HCT116 (cell line): ENCODE measurements around the gene GSK3A. TPM values are rescaled to one million over a fixed set of nuclear protein-coding genes. Genes with fewer than 3 reads are reported as not detected.

Experiments used
- ATAC-seq: fragments of 200-7000 bp; cut with Tn5 transposase; 2 replicates; pipeline ENCODE4 v1.9.1; 2020; ENCODE audit warnings: mild to moderate bottlenecking, moderate library complexity
- BruUV-seq: library from RNA; stranded (reverse); fragments of 400-500 nt; replicated peaks from 2 replicates; lab custom pipeline; 2021; lab: Mats Ljungman, UMichigan
- CTCF ChIA-PET: fragments of 300-600 bp; sonication (Branson Sonifier 250); formaldehyde crosslinking; loops from one replicate; lab custom pipeline; 2021; ENCODE audit warnings: antibody characterized with exemption; lab: Charles Lee
- POLR2A ChIA-PET: fragments of 300-600, 350-600 bp; sonication (Branson Sonifier 250); formaldehyde crosslinking; loops from one replicate; lab custom pipeline; 2021; ENCODE audit warnings: antibody characterized with exemption; lab: Charles Lee
- RAD21 ChIA-PET, 2 experiments: fragments of 300-600 bp; sonication (Branson Sonifier 250); formaldehyde crosslinking; loops; one replicate each; lab custom pipeline; 2023; ENCODE audit warnings: low total read pairs in 2 of 2; ENCODE audit not compliant: uncharacterized antibody in 2 of 2, unreplicated experiment in 2 of 2, low non-redundant PET in 1 of 2; lab: Charles Lee
- DNase-seq: peaks from one replicate; pipeline ENCODE4 v3.0.0-alpha.2; 2010; ENCODE audit warnings: low read depth, low spot score
- H2AFZ ChIP-seq: fragments of 200-600 bp; shearing (Covaris generic), sonication (generic); 2 replicates; pipeline ENCODE4 v1.6.1; 2017; ENCODE audit warnings: low read depth, mixed run types, mixed read lengths, antibody characterized with exemption, low read length; ENCODE audit not compliant: poor library complexity, severe bottlenecking
- H3K27ac ChIP-seq: 2 replicates; pipeline ENCODE4 v1.5.1; 2012; ENCODE audit warnings: low read depth, low read length
- H3K27me3 ChIP-seq: fragments of 200-600 bp; sonication (generic); 2 replicates; pipeline ENCODE4 v1.6.1; 2016; ENCODE audit warnings: mixed run types, low read length, mixed read lengths; ENCODE audit not compliant: insufficient read depth
- H3K36me3 ChIP-seq, 2 experiments: fragments of 200-500 bp in 1 of 2; fragments of 200-600 bp in 1 of 2; sonication (Bioruptor generic) in 1 of 2; sonication (generic) in 1 of 2; 2 replicates each; pipeline versions ENCODE4 v1.5.1 to v1.6.1; 2014 to 2016; ENCODE audit warnings: low read length in 2 of 2, inconsistent platforms in 1 of 2, mixed read lengths in 1 of 2, mixed run types in 1 of 2; ENCODE audit not compliant: insufficient read depth in 2 of 2, control insufficient read depth in 1 of 2
- H3K4me1 ChIP-seq, 2 experiments: fragments of 200-600 bp in 1 of 2; sonication (generic) in 1 of 2; 2 replicates each; pipeline versions ENCODE4 v1.5.1 to v1.6.1; 2012 to 2017; ENCODE audit warnings: low read length in 2 of 2, inconsistent platforms in 1 of 2, mild to moderate bottlenecking in 1 of 2, mixed read lengths in 1 of 2, mixed run types in 1 of 2, moderate library complexity in 1 of 2; ENCODE audit not compliant: insufficient read depth in 2 of 2, control insufficient read depth in 1 of 2
- H3K4me2 ChIP-seq: fragments of 200-600 bp; sonication (generic); 2 replicates; pipeline ENCODE4 v1.6.1; 2017; ENCODE audit warnings: mixed run types, low read length, mixed read lengths
- H3K4me3 ChIP-seq, 2 experiments: fragments of 200-600 bp in 1 of 2; sonication (generic) in 1 of 2; replicated peaks in 1 of 2; 2 replicates each; pipeline ENCODE4 v1.5.1; 2011 to 2016; ENCODE audit warnings: low read length in 2 of 2, control low read depth in 1 of 2, low read depth in 1 of 2, mild to moderate bottlenecking in 1 of 2, mixed read lengths in 1 of 2, mixed run types in 1 of 2
- H3K79me2 ChIP-seq: fragments of 200-600 bp; sonication (generic); 2 replicates; pipeline ENCODE4 v1.6.1; 2017; ENCODE audit warnings: mild to moderate bottlenecking, mixed run types, low read length, moderate library complexity, mixed read lengths; ENCODE audit not compliant: insufficient read depth
- H3K9ac ChIP-seq: fragments of 200-600 bp; sonication (generic); 2 replicates; pipeline ENCODE4 v1.6.1; 2016; ENCODE audit warnings: low read length, mixed read lengths
- H3K9me2 ChIP-seq: fragments of 200-600 bp; sonication (generic), shearing (Covaris generic); 2 replicates; pipeline ENCODE4 v1.6.1; 2017; ENCODE audit warnings: mixed run types, mild to moderate bottlenecking, moderate library complexity; ENCODE audit not compliant: insufficient read depth
- H3K9me3 ChIP-seq, 2 experiments: fragments of 200-500 bp in 1 of 2; fragments of 200-600 bp in 1 of 2; sonication (Bioruptor generic) in 1 of 2; sonication (generic) in 1 of 2; 2 replicates each; pipeline ENCODE4 v1.6.1; 2014 to 2017; ENCODE audit warnings: low read length in 2 of 2, mixed read lengths in 2 of 2, inconsistent platforms in 1 of 2, low read depth in 1 of 2, mild to moderate bottlenecking in 1 of 2, mixed run types in 1 of 2, moderate library complexity in 1 of 2; ENCODE audit not compliant: control insufficient read depth in 1 of 2, insufficient read depth in 1 of 2
- H4K20me1 ChIP-seq: fragments of 200-600 bp; sonication (generic), shearing (Covaris generic); 2 replicates; pipeline ENCODE4 v1.6.1; 2017; ENCODE audit warnings: mixed run types, mild to moderate bottlenecking, moderate library complexity; ENCODE audit not compliant: insufficient read depth
- CEBPB ChIP-seq: IDR thresholded peaks from 2 replicates; pipeline ENCODE4 v1.6.1; 2012; ENCODE audit warnings: low read depth
- EGR1 ChIP-seq: IDR thresholded peaks from 2 replicates; pipeline ENCODE4 v1.6.1; 2012; ENCODE audit warnings: low read depth
- ELF1 ChIP-seq: IDR thresholded peaks from 2 replicates; pipeline ENCODE4 v1.6.1; 2012; ENCODE audit warnings: low read depth, borderline replicate concordance
- EZH2 ChIP-seq: fragments of 200-600 bp; sonication (generic); IDR thresholded peaks from 2 replicates; pipeline ENCODE4 v1.6.1; 2017; ENCODE audit warnings: antibody characterized with exemption, mixed run types
- EZH2phosphoT487 ChIP-seq: fragments of 200-600 bp; IDR thresholded peaks from 2 replicates; pipeline ENCODE4 v1.6.1; 2018; ENCODE audit warnings: antibody characterized with exemption, borderline replicate concordance
- FOSL1 ChIP-seq: IDR thresholded peaks from 2 replicates; pipeline ENCODE4 v1.6.1; 2012; ENCODE audit warnings: low read depth
- POLR2A ChIP-seq: IDR thresholded peaks from 2 replicates; pipeline ENCODE4 v1.7.0; 2011; ENCODE audit warnings: borderline replicate concordance; ENCODE audit not compliant: insufficient read depth, insufficient read length; ENCODE audit errors: extremely low read depth
- POLR2AphosphoS5 ChIP-seq: IDR thresholded peaks from 2 replicates; pipeline ENCODE4 v1.6.1; 2011; ENCODE audit warnings: mild to moderate bottlenecking, low read depth, low read length, moderate library complexity
- SIN3A ChIP-seq: IDR thresholded peaks from 2 replicates; pipeline ENCODE4 v1.6.1; 2012; ENCODE audit warnings: low read depth
- SRF ChIP-seq: IDR thresholded peaks from 2 replicates; pipeline ENCODE4 v1.6.1; 2012; ENCODE audit warnings: low read depth
- TCF7L2 ChIP-seq: IDR thresholded peaks from 2 replicates; pipeline ENCODE4 v1.7.0; 2011; ENCODE audit warnings: borderline replicate concordance, inconsistent platforms; ENCODE audit not compliant: insufficient read depth, insufficient read length; ENCODE audit errors: extremely low read depth
- ZFX ChIP-seq: fragments of 450-650 bp; IDR thresholded peaks from 2 replicates; pipeline ENCODE4 v1.6.1; 2017
- intact Hi-C: fragments of 100-400 bp; cut with micrococcal nuclease; formaldehyde crosslinking; loops from 2 replicates; pipeline ENCODE4 v1.10.0; 2022
- total RNA-seq: library from RNA; stranded (reverse); gene quantifications from one replicate; pipeline ENCODE4 v1.2.1, GENCODE V29; 2021; ENCODE audit not compliant: unreplicated experiment
- TF ChIP-seq, protein P1 (sequence below), 3 experiments: fragments of 200-600 bp in 1 of 3; sonication (generic) in 1 of 3; IDR thresholded peaks in 2 of 3; conservative IDR thresholded peaks in 1 of 3; 2 replicates each; pipeline ENCODE4 v1.5.1; 2012 to 2017; ENCODE audit warnings: low read depth in 2 of 3, low read length in 2 of 3, antibody characterized with exemption in 1 of 3, borderline replicate concordance in 1 of 3, control low read depth in 1 of 3, mild to moderate bottlenecking in 1 of 3, mixed read lengths in 1 of 3, mixed run types in 1 of 3, moderate library complexity in 1 of 3; ENCODE audit not compliant: insufficient read depth in 1 of 3
- TF ChIP-seq, protein P2 (sequence below): IDR thresholded peaks from 2 replicates; pipeline ENCODE4 v1.6.1; 2012

GSK3A gene
- total RNA-seq, 1 experiment from 2014 or later: 57.2 TPM

DNA sequence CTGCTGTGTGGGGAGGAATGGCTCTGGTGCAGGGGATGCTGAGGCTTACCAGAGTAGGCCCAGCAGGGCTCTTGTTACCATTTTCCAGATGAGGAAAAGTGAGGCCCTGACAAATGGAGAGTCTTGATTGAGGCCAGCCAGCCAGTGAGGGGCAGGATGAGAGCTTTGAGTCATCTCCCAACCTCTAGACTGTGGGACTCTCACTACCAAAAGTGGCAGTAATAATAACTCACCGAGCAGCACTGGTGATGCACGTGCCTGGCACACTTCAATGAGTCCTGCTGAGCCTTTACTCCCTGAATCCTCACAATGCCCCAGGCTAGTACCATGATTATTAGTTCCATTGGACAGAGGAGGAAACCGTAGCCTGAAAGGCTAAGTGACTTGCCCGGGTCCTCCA is 34.4 kb upstream of the GSK3A start:
- CTCF ChIA-PET: interaction anchor here (2.1 kb wide), 1 partner anchor 31 kb away, joined by 8 read pairs; no protein-coding TSS in a partner anchor
- H3K4me1 ChIP-seq: peaks cover 27 to 41% of the 10 kb centered on the region in 2 experiments
- no peak overlapping the region for H3K9ac ChIP-seq
- H3K27me3 ChIP-seq: no peaks in the 10 kb centered on the region
- no peak for DNase-seq
- no peak overlapping the region for H3K27ac ChIP-seq
- no peak for ATAC-seq
- intact Hi-C loops: no loop called here
- POLR2A ChIA-PET: no interaction called here
- no peak overlapping the region for H3K4me2 ChIP-seq
- H3K9me3 ChIP-seq: no peaks in the 10 kb centered on the region
- no peak overlapping the region for H3K4me3 ChIP-seq
- no peaks in the 10 kb centered on the region for H3K9me2 ChIP-seq
- peaks cover 3 to 5% of the 10 kb centered on the region in 2 experiments; a peak in 2 of 4 replicates for H3K36me3 ChIP-seq
- no peak overlapping the region for H2AFZ ChIP-seq
- TF ChIP-seq EZH2phosphoT487 (no peak), CEBPB (no peak), ELF1 (no peak), SRF (no peak), SIN3A (no peak)
- TF ChIP-seq, protein P1, sequence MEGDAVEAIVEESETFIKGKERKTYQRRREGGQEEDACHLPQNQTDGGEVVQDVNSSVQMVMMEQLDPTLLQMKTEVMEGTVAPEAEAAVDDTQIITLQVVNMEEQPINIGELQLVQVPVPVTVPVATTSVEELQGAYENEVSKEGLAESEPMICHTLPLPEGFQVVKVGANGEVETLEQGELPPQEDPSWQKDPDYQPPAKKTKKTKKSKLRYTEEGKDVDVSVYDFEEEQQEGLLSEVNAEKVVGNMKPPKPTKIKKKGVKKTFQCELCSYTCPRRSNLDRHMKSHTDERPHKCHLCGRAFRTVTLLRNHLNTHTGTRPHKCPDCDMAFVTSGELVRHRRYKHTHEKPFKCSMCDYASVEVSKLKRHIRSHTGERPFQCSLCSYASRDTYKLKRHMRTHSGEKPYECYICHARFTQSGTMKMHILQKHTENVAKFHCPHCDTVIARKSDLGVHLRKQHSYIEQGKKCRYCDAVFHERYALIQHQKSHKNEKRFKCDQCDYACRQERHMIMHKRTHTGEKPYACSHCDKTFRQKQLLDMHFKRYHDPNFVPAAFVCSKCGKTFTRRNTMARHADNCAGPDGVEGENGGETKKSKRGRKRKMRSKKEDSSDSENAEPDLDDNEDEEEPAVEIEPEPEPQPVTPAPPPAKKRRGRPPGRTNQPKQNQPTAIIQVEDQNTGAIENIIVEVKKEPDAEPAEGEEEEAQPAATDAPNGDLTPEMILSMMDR (IDR thresholded peaks at IDR 0.05 in 2 of 3, conservative IDR thresholded peaks at IDR 0.05 in 1 of 3; ENCODE audit: borderline replicate concordance in 1 of 3, insufficient read depth in 1 of 3, low read depth in 2 of 3, low read length in 2 of 3): no peak
- no TSS peak for BruUV-seq
- no peaks in the 10 kb centered on the region for H4K20me1 ChIP-seq
- RAD21 ChIA-PET: no interaction called here
- no peaks in the 10 kb centered on the region; the same call in 1 of the 2 replicates for H3K79me2 ChIP-seq

DNA sequence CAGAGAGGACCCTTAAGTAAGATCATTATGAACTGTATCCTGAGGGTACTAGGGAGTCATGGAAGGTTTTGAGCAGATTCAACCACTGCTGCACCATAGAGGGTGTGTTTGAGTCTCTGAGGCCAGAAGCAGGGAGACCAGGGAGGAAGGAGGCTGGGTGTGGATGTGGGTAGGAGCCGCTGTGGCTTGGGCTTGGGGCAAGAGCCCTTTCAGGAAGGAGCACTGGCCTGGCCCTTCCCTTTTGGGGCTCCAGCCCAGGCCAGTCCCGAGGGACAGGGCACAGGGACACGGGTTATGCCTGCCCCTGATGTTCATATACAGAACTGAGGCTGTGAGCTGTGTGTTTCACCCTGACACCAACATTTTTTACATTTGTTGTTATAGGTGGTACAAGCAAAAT is 33.9 kb upstream of the GSK3A start:
- DNase-seq (no peak), ATAC-seq (no peak)
- Histone ChIP-seq H3K4me1 (peaks cover 23 to 37% of the 10 kb centered on the region in 2 experiments), H3K9me3 (no peaks in the 10 kb centered on the region), H2AFZ (no peak overlapping the region), H3K36me3 (peaks cover 3 to 5% of the 10 kb centered on the region in 2 experiments; a peak in 2 of 4 replicates), H4K20me1 (no peaks in the 10 kb centered on the region), H3K9me2 (no peaks in the 10 kb centered on the region), H3K27ac (no peak overlapping the region), H3K9ac (no peak overlapping the region), H3K27me3 (no peaks in the 10 kb centered on the region), H3K79me2 (peaks cover under 1% of the 10 kb centered on the region; the same call in 1 of the 2 replicates), H3K4me2 (no peak overlapping the region), H3K4me3 (no peak overlapping the region)
- ChIA-PET CTCF (interaction anchor here (2.1 kb wide), 1 partner anchor 30 kb away, joined by 8 read pairs; no protein-coding TSS in a partner anchor), POLR2A (no interaction called here), RAD21 (no interaction called here)
- no TSS peak for BruUV-seq
- intact Hi-C loops: no loop called here
- TF ChIP-seq ELF1: no peak
- TF ChIP-seq, protein P1 (IDR thresholded peaks at IDR 0.05 in 2 of 3, conservative IDR thresholded peaks at IDR 0.05 in 1 of 3; ENCODE audit: borderline replicate concordance in 1 of 3, insufficient read depth in 1 of 3, low read depth in 2 of 3, low read length in 2 of 3): no peak
- TF ChIP-seq POLR2AphosphoS5: no peak
- no peak for TF ChIP-seq EZH2
- no peak for TF ChIP-seq CEBPB
- no peak for TF ChIP-seq SIN3A
- no peak for TF ChIP-seq TCF7L2
- no peak for TF ChIP-seq FOSL1
- no peak for TF ChIP-seq POLR2A
- TF ChIP-seq, protein P2, sequence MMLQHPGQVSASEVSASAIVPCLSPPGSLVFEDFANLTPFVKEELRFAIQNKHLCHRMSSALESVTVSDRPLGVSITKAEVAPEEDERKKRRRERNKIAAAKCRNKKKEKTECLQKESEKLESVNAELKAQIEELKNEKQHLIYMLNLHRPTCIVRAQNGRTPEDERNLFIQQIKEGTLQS: no peak
- no peak for TF ChIP-seq EGR1
- no peak for TF ChIP-seq ZFX
